Measurements from ENCODE around the gene MAD2L1.

Gene MAD2L1

DNA sequence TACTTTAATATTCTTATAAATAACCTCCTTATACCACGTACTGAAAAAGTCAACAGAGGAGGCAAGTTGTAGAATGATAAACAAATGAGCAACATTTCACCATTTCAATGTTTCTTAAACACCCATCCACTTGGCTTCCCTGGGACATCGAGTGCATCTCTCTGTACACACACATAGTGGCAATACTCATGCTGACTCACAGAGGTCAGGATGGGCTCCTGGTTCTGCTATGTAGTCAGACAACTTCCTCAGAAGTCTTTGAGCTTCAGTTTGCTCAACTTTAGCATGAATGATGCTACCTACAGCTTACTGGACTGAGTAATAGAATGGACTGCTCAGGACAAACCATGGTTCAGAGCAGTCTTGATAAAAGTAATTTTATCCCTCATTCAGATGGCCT lies 56.9 kb downstream of the MAD2L1 start:
- in situ Hi-C loops (cut with HindIII; ENCODE audit: low sequenced_read_pairs) = no loop called here
- TF ChIP-seq, protein P1, sequence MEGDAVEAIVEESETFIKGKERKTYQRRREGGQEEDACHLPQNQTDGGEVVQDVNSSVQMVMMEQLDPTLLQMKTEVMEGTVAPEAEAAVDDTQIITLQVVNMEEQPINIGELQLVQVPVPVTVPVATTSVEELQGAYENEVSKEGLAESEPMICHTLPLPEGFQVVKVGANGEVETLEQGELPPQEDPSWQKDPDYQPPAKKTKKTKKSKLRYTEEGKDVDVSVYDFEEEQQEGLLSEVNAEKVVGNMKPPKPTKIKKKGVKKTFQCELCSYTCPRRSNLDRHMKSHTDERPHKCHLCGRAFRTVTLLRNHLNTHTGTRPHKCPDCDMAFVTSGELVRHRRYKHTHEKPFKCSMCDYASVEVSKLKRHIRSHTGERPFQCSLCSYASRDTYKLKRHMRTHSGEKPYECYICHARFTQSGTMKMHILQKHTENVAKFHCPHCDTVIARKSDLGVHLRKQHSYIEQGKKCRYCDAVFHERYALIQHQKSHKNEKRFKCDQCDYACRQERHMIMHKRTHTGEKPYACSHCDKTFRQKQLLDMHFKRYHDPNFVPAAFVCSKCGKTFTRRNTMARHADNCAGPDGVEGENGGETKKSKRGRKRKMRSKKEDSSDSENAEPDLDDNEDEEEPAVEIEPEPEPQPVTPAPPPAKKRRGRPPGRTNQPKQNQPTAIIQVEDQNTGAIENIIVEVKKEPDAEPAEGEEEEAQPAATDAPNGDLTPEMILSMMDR (IDR thresholded peaks at IDR 0.05; ENCODE audit: low read depth, low read length) = no peak
- H3K4me3 ChIP-seq (ENCODE audit: low read depth, low read length) = no peak overlapping the region
- DNase-seq (ENCODE audit: low read depth, low spot score) = peak; percentile 38

- TF ChIP-seq, protein P1 (IDR thresholded peaks at IDR 0.05; ENCODE audit: low read depth, low read length) = no peak
- in situ Hi-C loops (cut with HindIII; ENCODE audit: low sequenced_read_pairs) = no loop called here
- H3K4me3 ChIP-seq (ENCODE audit: low read depth, low read length) = no peak overlapping the region
- no peak for DNase-seq (ENCODE audit: low read depth, low spot score)
Measured at GRCh38 chr4:120008957-120009356, 57.7 kb downstream of the MAD2L1 start.

DNA sequence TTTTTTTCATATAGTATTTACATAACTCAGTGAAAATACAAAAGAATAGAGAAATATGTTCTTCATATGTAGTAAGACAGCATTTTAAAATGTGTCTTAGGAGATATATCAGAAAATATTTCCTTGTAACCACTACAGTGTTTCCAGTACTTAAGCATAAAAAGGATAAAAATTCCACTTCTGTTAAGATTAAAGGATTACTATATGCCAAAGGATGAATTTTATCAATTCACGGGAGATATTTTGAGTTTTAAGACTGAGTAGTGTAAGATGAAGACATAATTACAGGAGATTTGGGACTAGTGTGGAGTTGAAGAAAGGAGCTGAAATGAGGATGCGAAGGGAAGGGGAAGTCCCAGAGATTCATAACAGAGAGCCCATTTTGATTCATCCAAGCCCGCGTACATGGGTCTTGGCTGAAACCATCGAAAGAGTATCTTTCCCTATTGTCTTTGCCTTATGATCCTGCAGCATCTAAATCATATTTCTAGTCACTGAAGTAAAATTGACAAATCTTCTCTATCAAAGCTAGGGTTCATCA lies 58.7 kb downstream of the MAD2L1 start:
- no peak for DNase-seq (ENCODE audit: low read depth, low spot score)
- TF ChIP-seq, protein P1 (IDR thresholded peaks at IDR 0.05; ENCODE audit: low read depth, low read length) = no peak
- in situ Hi-C loops (cut with HindIII; ENCODE audit: low sequenced_read_pairs) = no loop called here
- H3K4me3 ChIP-seq (ENCODE audit: low read depth, low read length) = no peak overlapping the region

- DNase-seq (ENCODE audit: low read depth, low spot score) = peak; percentile 56
- H3K4me3 ChIP-seq (ENCODE audit: low read depth, low read length) = no peak overlapping the region
- in situ Hi-C loops (cut with HindIII; ENCODE audit: low sequenced_read_pairs) = no loop called here
- TF ChIP-seq, protein P1 (IDR thresholded peaks at IDR 0.05; ENCODE audit: low read depth, low read length) = no peak
Measured at GRCh38 chr4:120007191-120007871, 59.3 kb downstream of the MAD2L1 start.
